GM12878 (cell line): Measurements from ENCODE around the gene NUMB. TPM values are rescaled to one million over a fixed set of nuclear protein-coding genes. Genes with fewer than 3 reads are reported as not detected.

ENCODE experiments used
- ATAC-seq: fragments of 200-7000 bp; cut with Tn5 transposase; 3 replicates; pipeline ENCODE4 v1.9.1; 2020; ENCODE audit warnings: mild to moderate bottlenecking, moderate library complexity
- BruUV-seq: library from RNA; stranded (reverse); fragments of 400-500 nt; replicated peaks from 2 replicates; lab custom pipeline; 2021; lab: Mats Ljungman, UMichigan
- CTCF ChIA-PET: fragments of 300-600 bp; sonication (Branson Sonifier 250); formaldehyde crosslinking; extraction: SDS; loops from one replicate; lab custom pipeline; 2021; ENCODE audit warnings: inconsistent platforms; lab: Yijun Ruan, JAX
- POLR2A ChIA-PET: fragments of 350-600 bp; formaldehyde crosslinking; extraction: SDS; loops from one replicate; lab custom pipeline; 2021; ENCODE audit warnings: inconsistent platforms; lab: Charles Lee
- RAD21 ChIA-PET: fragments of 300-600 bp; sonication (Branson Sonifier 250); formaldehyde crosslinking; loops from one replicate; lab custom pipeline; 2023; ENCODE audit warnings: antibody characterized with exemption; ENCODE audit not compliant: unreplicated experiment; lab: Charles Lee
- SMC1A ChIA-PET: fragments of 300-600 bp; sonication (Branson Sonifier 250); formaldehyde crosslinking; loops from one replicate; lab custom pipeline; 2023; ENCODE audit not compliant: unreplicated experiment, uncharacterized antibody; lab: Charles Lee
- DNase-seq: peaks from one replicate; pipeline ENCODE4 v3.0.0-alpha.2; 2011; ENCODE audit warnings: low read depth, low spot score
- FAIRE-seq: peaks from 3 replicates; lab custom pipeline; 2011; peaks lifted over from hg19 to GRCh38; lab: Jason Lieb, UNC
- H2AFZ ChIP-seq: 2 replicates; pipeline ENCODE4 v1.6.0; 2011; ENCODE audit warnings: low read depth, low read length, control low read depth; ENCODE audit not compliant: control insufficient read depth
- H3K27ac ChIP-seq: 2 replicates; pipeline ENCODE4 v1.5.1; 2011; ENCODE audit warnings: control low read depth; ENCODE audit not compliant: control insufficient read depth, insufficient read depth
- H3K27me3 ChIP-seq, 2 experiments: replicated peaks in 1 of 2; 2 replicates each; pipeline versions ENCODE4 v1.6.0 to v1.6.1; 2011; ENCODE audit warnings: low read length in 1 of 2; ENCODE audit not compliant: control insufficient read depth in 2 of 2, insufficient read depth in 2 of 2
- H3K36me3 ChIP-seq, 2 experiments: 2 replicates each; pipeline ENCODE4 v1.5.1; 2011; ENCODE audit warnings: low read length in 1 of 2; ENCODE audit not compliant: control insufficient read depth in 2 of 2, insufficient read depth in 2 of 2
- H3K4me1 ChIP-seq: 2 replicates; pipeline ENCODE4 v1.6.1; 2011; ENCODE audit warnings: mild to moderate bottlenecking, low read length, moderate library complexity, mixed read lengths; ENCODE audit not compliant: control insufficient read depth, insufficient read depth
- H3K4me2 ChIP-seq: 2 replicates; pipeline ENCODE4 v1.6.0; 2011; ENCODE audit warnings: control low read depth; ENCODE audit not compliant: control insufficient read depth, insufficient read depth
- H3K4me3 ChIP-seq: fragments of 200-600 bp; sonication (generic); 2 replicates; pipeline ENCODE4 v1.5.1; 2016
- H3K79me2 ChIP-seq: 2 replicates; pipeline ENCODE4 v1.6.0; 2011; ENCODE audit warnings: low read length; ENCODE audit not compliant: control insufficient read depth, insufficient read depth
- H3K9ac ChIP-seq: 2 replicates; pipeline ENCODE4 v1.8.0; 2011; ENCODE audit warnings: low read length, control low read depth, mixed read lengths; ENCODE audit not compliant: control insufficient read depth, insufficient read depth
- H3K9me3 ChIP-seq: replicated peaks from 3 replicates; pipeline ENCODE4 v1.5.1; 2011; ENCODE audit warnings: mild to moderate bottlenecking, low read length; ENCODE audit not compliant: control insufficient read depth, insufficient read depth
- H4K20me1 ChIP-seq: 2 replicates; pipeline ENCODE4 v1.6.0; 2011; ENCODE audit not compliant: control insufficient read depth, insufficient read depth
- BACH1 ChIP-seq: fragments of 450-650 bp; IDR thresholded peaks from 2 replicates; pipeline ENCODE4 v1.6.1; 2017; ENCODE audit warnings: mild to moderate bottlenecking, borderline replicate concordance
- CBX5 ChIP-seq: sonication (generic); IDR thresholded peaks from 2 replicates; pipeline ENCODE4 v1.6.1; 2016; ENCODE audit warnings: low read depth, moderate library complexity, mild to moderate bottlenecking, inconsistent platforms
- FOXK2 ChIP-seq: fragments of 450-650 bp; IDR thresholded peaks from 2 replicates; pipeline ENCODE4 v1.6.1; 2017; ENCODE audit warnings: mild to moderate bottlenecking, moderate library complexity
- HDGF ChIP-seq: fragments of 450-650 bp; IDR thresholded peaks from 2 replicates; pipeline ENCODE4 v1.6.1; 2016; ENCODE audit warnings: antibody characterized with exemption
- MEF2B ChIP-seq: fragments of 450-650 bp; IDR thresholded peaks from 2 replicates; pipeline ENCODE4 v1.6.1; 2018; ENCODE audit warnings: mild to moderate bottlenecking, moderate library complexity; ENCODE audit not compliant: partially characterized antibody, poor library complexity, severe bottlenecking
- NFYB ChIP-seq: IDR thresholded peaks from 2 replicates; pipeline ENCODE4 v1.6.1; 2011; ENCODE audit warnings: low read depth, mild to moderate bottlenecking, low read length, improper control_type of control experiment, moderate library complexity; ENCODE audit not compliant: insufficient read depth
- PKNOX1 ChIP-seq: fragments of 450-650 bp; IDR thresholded peaks from 2 replicates; pipeline ENCODE4 v1.6.1; 2016; ENCODE audit warnings: mild to moderate bottlenecking
- RFX5 ChIP-seq: IDR thresholded peaks from 2 replicates; pipeline ENCODE4 v1.6.1; 2011; ENCODE audit warnings: low read depth, low read length, improper control_type of control experiment
- STAT1 ChIP-seq: fragments of 450-650 bp; conservative IDR thresholded peaks from 2 replicates; pipeline ENCODE4 v1.6.1; 2014; ENCODE audit warnings: antibody characterized with exemption, mild to moderate bottlenecking
- WRNIP1 ChIP-seq: IDR thresholded peaks from 2 replicates; pipeline ENCODE4 v1.6.1; 2011; ENCODE audit warnings: low read depth, low read length, improper control_type of control experiment, borderline replicate concordance
- ZBTB4 ChIP-seq: fragments of 450-650 bp; formaldehyde crosslinking; IDR thresholded peaks from 2 replicates; pipeline ENCODE4 v1.4.0; 2022; ENCODE audit warnings: mild to moderate bottlenecking, moderate library complexity
- ZSCAN29 ChIP-seq: fragments of 450-650 bp; IDR thresholded peaks from 2 replicates; pipeline ENCODE4 v1.6.1; 2017; ENCODE audit warnings: mild to moderate bottlenecking, moderate library complexity
- WGBS: methylation state at CpG from one replicate; pipeline ENCODE4 v1.1.6; 2016; ENCODE audit warnings: low lambda C conversion rate; ENCODE audit not compliant: insufficient replicate concordance, insufficient coverage; ENCODE audit errors: missing lambda C conversion rate; 5-methylcytosine and 5-hydroxymethylcytosine counted together
- in situ Hi-C: fragments of 300-500 bp; cut with MboI; formaldehyde crosslinking; loops from 9 replicates; pipeline ENCODE4 v1.14.3; 2018; ENCODE audit warnings: mixed read lengths
- intact Hi-C: fragments of 100-400 bp; cut with micrococcal nuclease; formaldehyde crosslinking; loops from one replicate; pipeline ENCODE4 v1.14.2; 2022; ENCODE audit not compliant: unreplicated experiment
- polyA plus RNA-seq, 11 experiments: library from polyadenylated mRNA; depleted of rRNA in 4 of 11; unstranded in 6 of 11; stranded (reverse) in 5 of 11; fragments of >200 nt; fragmentation: Nextera tagmentation in 4 of 11; fragmentation: Illumina TruSeq in 1 of 11; extraction: Ambion mirVana in 4 of 11; extraction: Trizol in 1 of 11; gene quantifications; 1 replicate in 1 of 11; 2 replicates in 10 of 11; pipeline versions ENCODE4 v1.2.1 to v1.2.3, GENCODE V29; 2011 to 2016; ENCODE audit warnings: inconsistent platforms in 2 of 11, missing spikeins in 2 of 11, low read depth in 1 of 11
- total RNA-seq, 4 experiments: library from RNA; depleted of rRNA in 3 of 4; stranded (reverse); fragments of >200 nt in 3 of 4; fragmentation: Illumina TruSeq in 1 of 4; extraction: Trizol in 1 of 4; gene quantifications; 2 replicates each; pipeline versions ENCODE4 v1.2.1 to v1.2.3, GENCODE V29; 2013 to 2021
- TF ChIP-seq, protein P1 (sequence below): IDR thresholded peaks from 2 replicates; pipeline ENCODE4 v1.6.1; 2011; ENCODE audit warnings: borderline replicate concordance, low read depth, mild to moderate bottlenecking, moderate library complexity, mixed read lengths, low read length; ENCODE audit not compliant: insufficient read depth; ENCODE audit errors: extremely low read length
- TF ChIP-seq, protein P2 (sequence below): fragments of 450-650 bp; IDR thresholded peaks from 2 replicates; pipeline ENCODE4 v1.6.1; 2017; ENCODE audit warnings: mild to moderate bottlenecking

The NUMB gene
- total and polyA plus RNA-seq, 10 of the 15 experiments (the other 5 are each of a cell fraction or from before 2014, with no cell fraction given), result 22.0 to 147 (median 48.9) TPM

- H3K4me3 ChIP-seq, result no peak overlapping the region
- in situ Hi-C loops, result no loop called here
- H3K4me2 ChIP-seq, result no peak overlapping the region
- RAD21 ChIA-PET, result interaction anchor here (0.6 to 12.0 kb wide), 2 partner anchors 28 to 179 kb away, joined by 4 to 591 read pairs; partner anchors contain the start of gene NUMB
- no peaks in the 10 kb centered on the region for H3K9me3 ChIP-seq
- FAIRE-seq, result no peak
- peaks cover 24% of the 10 kb centered on the region for H3K4me1 ChIP-seq
- DNase-seq, result no peak
- 98% methylated on average over 2 of the region's 2 CpGs for WGBS
- no peak overlapping the region for H3K27ac ChIP-seq
- no peaks in the 10 kb centered on the region for H3K27me3 ChIP-seq
- no peaks in the 10 kb centered on the region for H4K20me1 ChIP-seq
- POLR2A ChIA-PET, result interaction anchor here (1.5 kb wide), 1 partner anchor 47 kb away, joined by 3 read pairs; no protein-coding TSS in a partner anchor
- CTCF ChIA-PET, result interaction anchor here (1.3 to 3.8 kb wide), 3 partner anchors 55 to 187 kb away, joined by 4 to 17 read pairs (median 8); no protein-coding TSS in a partner anchor
- peaks cover 7 to 9% of the 10 kb centered on the region in 2 experiments for H3K36me3 ChIP-seq
- no TSS peak for BruUV-seq
- TF ChIP-seq, protein P1, sequence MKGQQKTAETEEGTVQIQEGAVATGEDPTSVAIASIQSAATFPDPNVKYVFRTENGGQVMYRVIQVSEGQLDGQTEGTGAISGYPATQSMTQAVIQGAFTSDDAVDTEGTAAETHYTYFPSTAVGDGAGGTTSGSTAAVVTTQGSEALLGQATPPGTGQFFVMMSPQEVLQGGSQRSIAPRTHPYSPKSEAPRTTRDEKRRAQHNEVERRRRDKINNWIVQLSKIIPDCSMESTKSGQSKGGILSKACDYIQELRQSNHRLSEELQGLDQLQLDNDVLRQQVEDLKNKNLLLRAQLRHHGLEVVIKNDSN, result no peak
- TF ChIP-seq HDGF (no peak), FOXK2 (no peak), CBX5 (no peak), STAT1 (no peak), PKNOX1 (no peak), NFYB (no peak), WRNIP1 (no peak), ZSCAN29 (no peak), ZBTB4 (CRISPR knock-in tag) (no peak), MEF2B (no peak), BACH1 (no peak), RFX5 (no peak)
- TF ChIP-seq, protein P2, sequence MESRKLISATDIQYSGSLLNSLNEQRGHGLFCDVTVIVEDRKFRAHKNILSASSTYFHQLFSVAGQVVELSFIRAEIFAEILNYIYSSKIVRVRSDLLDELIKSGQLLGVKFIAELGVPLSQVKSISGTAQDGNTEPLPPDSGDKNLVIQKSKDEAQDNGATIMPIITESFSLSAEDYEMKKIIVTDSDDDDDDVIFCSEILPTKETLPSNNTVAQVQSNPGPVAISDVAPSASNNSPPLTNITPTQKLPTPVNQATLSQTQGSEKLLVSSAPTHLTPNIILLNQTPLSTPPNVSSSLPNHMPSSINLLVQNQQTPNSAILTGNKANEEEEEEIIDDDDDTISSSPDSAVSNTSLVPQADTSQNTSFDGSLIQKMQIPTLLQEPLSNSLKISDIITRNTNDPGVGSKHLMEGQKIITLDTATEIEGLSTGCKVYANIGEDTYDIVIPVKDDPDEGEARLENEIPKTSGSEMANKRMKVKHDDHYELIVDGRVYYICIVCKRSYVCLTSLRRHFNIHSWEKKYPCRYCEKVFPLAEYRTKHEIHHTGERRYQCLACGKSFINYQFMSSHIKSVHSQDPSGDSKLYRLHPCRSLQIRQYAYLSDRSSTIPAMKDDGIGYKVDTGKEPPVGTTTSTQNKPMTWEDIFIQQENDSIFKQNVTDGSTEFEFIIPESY, result no peak
- no peak overlapping the region for H2AFZ ChIP-seq
- ATAC-seq, result no peak
- H3K9ac ChIP-seq, result no peak overlapping the region
- no peaks in the 10 kb centered on the region for H3K79me2 ChIP-seq
- SMC1A ChIA-PET, result interaction anchor here (1.3 to 5.9 kb wide), 5 partner anchors 9 to 182 kb away, joined by 3 to 42 read pairs (median 8); no protein-coding TSS in a partner anchor
- intact Hi-C loops, result no loop called here
Measured at GRCh38 chr14:73286598-73286997, 171.7 kb downstream of the NUMB start.
